Adrenal gland (tissue), 5 donors: Measurements from ENCODE around the gene OLFM1.

Experiments used
- CTCF ChIP-seq, 6 experiments: fragments of 450-650 bp in 4 of 6; fragments of 200-600 bp in 2 of 6; sonication (generic) in 1 of 6; IDR thresholded peaks; 1 replicate in 5 of 6; 2 replicates in 1 of 6; pipeline versions ENCODE4 v1.5.1 to v1.8.0; 2016 to 2021; ENCODE audit warnings: antibody characterized with exemption in 6 of 6, mild to moderate bottlenecking in 2 of 6, moderate library complexity in 1 of 6
- POLR2A ChIP-seq, 2 donors: fragments of 450-650 bp; IDR thresholded peaks; one replicate each; pipeline ENCODE4 v1.6.1; 2017; ENCODE audit warnings: antibody characterized with exemption in 2 of 2, mild to moderate bottlenecking in 2 of 2, moderate library complexity in 1 of 2
- donor health status: DM: no; HTN: no; CAD: no.

GRCh38 chr9:135095470-135096407 lies 8.3 kb downstream of the OLFM1 start:
- TF ChIP-seq CTCF (IDR thresholded peaks at IDR 0.05): no peak
- TF ChIP-seq POLR2A (IDR thresholded peaks at IDR 0.05): no peak
